Lung (tissue), 12 donors: ENCODE data around the gene RAP1GAP2. TPM values are rescaled to one million over a fixed set of nuclear protein-coding genes. Genes with fewer than 3 reads are reported as not detected.

Experiments used
- ATAC-seq: fragments of 200-7000 bp; cut with Tn5 transposase; one replicate; pipeline ENCODE4 v1.9.1; 2020; ENCODE audit warnings: moderate number of reproducible peaks; ENCODE audit not compliant: insufficient read depth, low FRiP score
- DNase-seq, 3 donors: peaks; one replicate each; pipeline ENCODE4 v3.0.0-alpha.2; 2013 to 2017
- H3K27ac ChIP-seq, 2 donors: one replicate each; pipeline ENCODE4 v1.5.1; 2013; ENCODE audit warnings: mild to moderate bottlenecking in 2 of 2, moderate library complexity in 2 of 2, control low read depth in 1 of 2, inconsistent platforms in 1 of 2, low read depth in 1 of 2, low read length in 1 of 2
- H3K27me3 ChIP-seq, 3 donors: one replicate each; pipeline ENCODE4 v1.5.1; 2013; ENCODE audit warnings: low read length in 2 of 3; ENCODE audit not compliant: control insufficient read depth in 3 of 3, insufficient read depth in 3 of 3
- H3K36me3 ChIP-seq, 4 donors: one replicate each; pipeline ENCODE4 v1.5.1; 2013; ENCODE audit warnings: low read length in 4 of 4, mild to moderate bottlenecking in 1 of 4, moderate library complexity in 1 of 4; ENCODE audit not compliant: control insufficient read depth in 4 of 4, insufficient read depth in 4 of 4
- H3K4me1 ChIP-seq, 5 donors: one replicate each; pipeline ENCODE4 v1.5.1; 2013; ENCODE audit warnings: low read length in 5 of 5, mild to moderate bottlenecking in 2 of 5, moderate library complexity in 1 of 5; ENCODE audit not compliant: control insufficient read depth in 5 of 5, insufficient read depth in 5 of 5
- H3K4me3 ChIP-seq: one replicate; pipeline ENCODE4 v1.5.1; 2013; ENCODE audit warnings: mild to moderate bottlenecking, control low read depth, moderate library complexity
- H3K9ac ChIP-seq, 2 donors: one replicate each; pipeline ENCODE4 v1.5.1; 2013; ENCODE audit warnings: low read length in 2 of 2, control low read depth in 1 of 2; ENCODE audit not compliant: insufficient read depth in 1 of 2
- H3K9me3 ChIP-seq, 4 donors: one replicate each; pipeline ENCODE4 v1.5.1; 2013; ENCODE audit warnings: low read length in 3 of 4, mild to moderate bottlenecking in 1 of 4, moderate library complexity in 1 of 4; ENCODE audit not compliant: control insufficient read depth in 4 of 4, insufficient read depth in 3 of 4
- CTCF ChIP-seq: IDR thresholded peaks from 2 replicates; pipeline ENCODE4 v1.5.1; 2012; ENCODE audit warnings: mild to moderate bottlenecking; ENCODE audit errors: control extremely low read depth, extremely low read depth
- WGBS, 2 donors: extraction: QIAGEN DNeasy Blood & Tissue Kit; methylation state at CpG; one replicate each; pipeline ENCODE4 v1.1.7; 2013; 5-methylcytosine and 5-hydroxymethylcytosine counted together
- polyA plus RNA-seq, 2 donors: library from polyadenylated mRNA; stranded (reverse); fragments of 200-250 nt; gene quantifications; one replicate each; pipeline ENCODE4 v1.2.1, GENCODE V29; 2013
- total RNA-seq, 2 donors: library from RNA; depleted of rRNA in 1 of 2; stranded (reverse); fragments of >200 nt in 1 of 2; gene quantifications; one replicate each; pipeline ENCODE4 v1.2.1, GENCODE V29; 2014 to 2021
- donor health status: control.
- donor health status: control.
- donor health status: Bipolar disorder and iron deficiency.
- donor health status: healthy.
- donor health status: DM: yes; HTN: yes; CAD: no.

RAP1GAP2 gene
- total and polyA plus RNA-seq, 4 donors: 5.3 to 16.7 (median 6.0) TPM

GRCh38 chr17:2855063-2855600 is 58.9 kb downstream of the RAP1GAP2 start:
- Histone ChIP-seq H3K9me3 (peaks cover 0 to 2% (median 0%) of the 10 kb centered on the region in 4 donors), H3K4me3 (no peak overlapping the region), H3K27ac (no peak overlapping the region), H3K4me1 (peaks cover 0 to 12% (median 0%) of the 10 kb centered on the region in 5 donors), H3K9ac (no peak overlapping the region), H3K36me3 (no peaks in the 10 kb centered on the region), H3K27me3 (peaks cover 4 to 42% (median 26%) of the 10 kb centered on the region in 3 donors)
- no peak for ATAC-seq
- no peak for TF ChIP-seq CTCF
- DNase-seq: no peak
- 29 to 45% methylated on average over 8 of the region's 8 CpGs for WGBS, 2 donors

- Histone ChIP-seq H3K36me3 (no peaks in the 10 kb centered on the region), H3K9me3 (peaks cover 0 to 2% (median 0%) of the 10 kb centered on the region in 4 donors), H3K9ac (no peak overlapping the region), H3K27ac (no peak overlapping the region), H3K4me3 (no peak overlapping the region), H3K27me3 (peaks cover 4 to 35% (median 23%) of the 10 kb centered on the region in 3 donors), H3K4me1 (peaks cover 0 to 12% (median 0%) of the 10 kb centered on the region in 5 donors)
- TF ChIP-seq CTCF: no peak
- ATAC-seq (no peak), DNase-seq (no peak)
- WGBS, 2 donors: 84 to 88% methylated on average over 5 of the region's 5 CpGs
These were observed 60.5 kb downstream of the RAP1GAP2 start for GRCh38 chr17:2856727-2857126.

GRCh38 chr17:2860045-2860444 is 63.8 kb downstream of the RAP1GAP2 start:
- peaks cover 0 to 22% (median 12%) of the 10 kb centered on the region in 3 donors for H3K27me3 ChIP-seq
- DNase-seq (no peak), ATAC-seq (no peak)
- peaks cover 0 to 5% (median 0%) of the 10 kb centered on the region in 5 donors for H3K4me1 ChIP-seq
- no peak overlapping the region for H3K4me3 ChIP-seq
- no peak overlapping the region for H3K9ac ChIP-seq
- peaks cover 0 to 2% (median 0%) of the 10 kb centered on the region in 4 donors for H3K9me3 ChIP-seq
- no peak for TF ChIP-seq CTCF
- H3K27ac ChIP-seq: no peak overlapping the region
- WGBS, 2 donors: 66 to 75% methylated on average over 4 of the region's 4 CpGs
- H3K36me3 ChIP-seq: no peaks in the 10 kb centered on the region

- no peak for TF ChIP-seq CTCF
- H3K9ac ChIP-seq: no peak overlapping the region
- ATAC-seq: no peak
- H3K4me1 ChIP-seq: peaks cover 0 to 5% (median 0%) of the 10 kb centered on the region in 5 donors
- peaks cover 0 to 14% (median 7%) of the 10 kb centered on the region in 3 donors for H3K27me3 ChIP-seq
- no peak overlapping the region for H3K27ac ChIP-seq
- H3K9me3 ChIP-seq: peaks cover 0 to 2% (median 0%) of the 10 kb centered on the region in 4 donors
- no peak for DNase-seq
- H3K4me3 ChIP-seq: no peak overlapping the region
- 93 to 94% methylated on average over 11 of the region's 11 CpGs for WGBS, 2 donors
- H3K36me3 ChIP-seq: no peaks in the 10 kb centered on the region
These were observed 64.6 kb downstream of the RAP1GAP2 start for GRCh38 chr17:2860883-2861282.
